Gastrocnemius medialis (tissue), 4 donors: ENCODE data around the gene SRPK2. TPM values are rescaled to one million over a fixed set of nuclear protein-coding genes. Genes with fewer than 3 reads are reported as not detected.

Source experiments
- ATAC-seq, 2 donors: fragments of 150-250 bp; one replicate each; pipeline ENCODE4 v1.9.1; 2016
- DNase-seq, 2 donors: peaks; one replicate each; pipeline ENCODE4 v3.0.0-alpha.2; 2019
- H3K27ac ChIP-seq, 4 donors: fragments of 200-600 bp; sonication (generic); 1 replicate in 1 of 4; 2 replicates in 3 of 4; pipeline ENCODE4 v1.5.1; 2016 to 2018; ENCODE audit warnings: mild to moderate bottlenecking in 2 of 4, moderate library complexity in 1 of 4
- H3K27me3 ChIP-seq, 3 donors: fragments of 200-600 bp; sonication (generic) in 2 of 3; 1 replicate in 1 of 3; 2 replicates in 2 of 3; pipeline versions ENCODE4 v1.5.1 to v1.6.0; 2016 to 2019; ENCODE audit warnings: mild to moderate bottlenecking in 1 of 3, moderate library complexity in 1 of 3
- H3K36me3 ChIP-seq, 2 donors: fragments of 200-600 bp; sonication (generic) in 1 of 2; one replicate each; pipeline ENCODE4 v1.5.1; 2017 to 2018
- H3K4me1 ChIP-seq, 2 donors: fragments of 200-600 bp; sonication (generic) in 1 of 2; one replicate each; pipeline ENCODE4 v1.5.1; 2016 to 2017; ENCODE audit warnings: mild to moderate bottlenecking in 2 of 2
- H3K4me3 ChIP-seq, 4 donors: fragments of 200-600 bp; sonication (generic) in 3 of 4; 1 replicate in 1 of 4; 2 replicates in 3 of 4; pipeline ENCODE4 v1.5.1; 2016 to 2019; ENCODE audit warnings: mild to moderate bottlenecking in 2 of 4
- H3K9me3 ChIP-seq, 3 donors: fragments of 200-600 bp; sonication (generic) in 2 of 3; 1 replicate in 1 of 3; 2 replicates in 2 of 3; pipeline ENCODE4 v1.5.1; 2016 to 2019
- CTCF ChIP-seq, 5 experiments: fragments of 450-650 bp in 3 of 5; fragments of 200-600 bp in 2 of 5; sonication (generic) in 2 of 5; IDR thresholded peaks in 4 of 5; conservative IDR thresholded peaks in 1 of 5; 1 replicate in 4 of 5; 2 replicates in 1 of 5; pipeline ENCODE4 v1.5.1; 2016 to 2019; ENCODE audit warnings: antibody characterized with exemption in 5 of 5, mild to moderate bottlenecking in 3 of 5, moderate library complexity in 3 of 5
- POLR2A ChIP-seq, 2 donors: fragments of 450-650 bp; IDR thresholded peaks; one replicate each; pipeline ENCODE4 v1.6.1; 2017; ENCODE audit warnings: antibody characterized with exemption in 2 of 2, mild to moderate bottlenecking in 2 of 2, moderate library complexity in 2 of 2
- in situ Hi-C, 4 donors: fragments of 200-750 bp; cut with MboI; loops; one replicate each; pipeline versions ENCODE4 v1.15.0 to v1.8.0; 2017; ENCODE audit warnings: low sequenced_read_pairs in 4 of 4
- intact Hi-C: fragments of 100-400 bp; cut with DNase I; formaldehyde crosslinking; loops from one replicate; pipeline ENCODE4 v1.15.1; 2023; ENCODE audit warnings: low total_unique reads
- total RNA-seq, 4 donors: library from RNA; depleted of rRNA; stranded (reverse); fragments of >200 nt; gene quantifications; one replicate each; pipeline versions ENCODE4 v1.1.0 to v1.2.3, GENCODE V29; 2016

SRPK2 gene
- total RNA-seq, 4 donors from 2014 or later, result 18.1 to 49.0 (median 21.3) TPM

GRCh38 chr7:105133986-105134655 lies 254.6 kb downstream of the SRPK2 start:
- Histone ChIP-seq H3K27me3 (no peaks in the 10 kb centered on the region), H3K4me1 (peaks cover 0 to 5% of the 10 kb centered on the region in 2 donors), H3K36me3 (peaks cover 0 to 21% of the 10 kb centered on the region in 2 donors), H3K9me3 (no peaks in the 10 kb centered on the region), H3K27ac (no peak overlapping the region), H3K4me3 (no peak overlapping the region)
- in situ Hi-C loops (no loop called here), intact Hi-C loops (loop anchor here (5.0 kb wide), 1 partner anchor 203 kb away; no protein-coding TSS in a partner anchor)
- ATAC-seq (no peak), DNase-seq (no peak)
- no peak for TF ChIP-seq CTCF (IDR thresholded peaks at IDR 0.05 in 4 of 5, conservative IDR thresholded peaks at IDR 0.05 in 1 of 5)
- no peak for TF ChIP-seq POLR2A (IDR thresholded peaks at IDR 0.05)

DNA sequence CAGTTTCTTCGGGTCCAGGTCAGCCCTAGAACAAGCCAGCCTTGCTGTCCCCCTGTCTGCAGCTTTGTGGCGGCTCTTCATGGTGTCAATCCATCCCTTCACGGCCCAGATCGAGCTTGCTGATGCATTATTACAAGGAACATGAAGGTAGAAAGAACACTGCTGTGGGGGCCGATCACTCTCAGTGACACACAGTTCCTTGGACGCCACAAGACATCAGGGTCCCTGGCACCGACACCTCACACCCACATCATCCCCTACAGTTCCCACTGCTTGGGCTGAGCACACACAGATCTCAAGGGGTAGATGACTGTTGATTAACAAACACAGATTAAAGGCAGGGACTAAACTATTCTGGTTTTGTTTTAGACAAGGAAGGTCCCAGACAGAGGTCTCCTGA lies 255.4 kb downstream of the SRPK2 start:
- in situ Hi-C loops (no loop called here), intact Hi-C loops (loop anchor here (5.0 kb wide), 1 partner anchor 204 kb away; no protein-coding TSS in a partner anchor)
- Histone ChIP-seq H3K4me3 (no peak overlapping the region), H3K27ac (no peak overlapping the region), H3K36me3 (peaks cover 0 to 21% of the 10 kb centered on the region in 2 donors), H3K9me3 (no peaks in the 10 kb centered on the region), H3K27me3 (no peaks in the 10 kb centered on the region), H3K4me1 (peaks cover 0 to 5% of the 10 kb centered on the region in 2 donors)
- DNase-seq (no peak), ATAC-seq (no peak)
- TF ChIP-seq CTCF (IDR thresholded peaks at IDR 0.05 in 4 of 5, conservative IDR thresholded peaks at IDR 0.05 in 1 of 5), result no peak
- TF ChIP-seq POLR2A (IDR thresholded peaks at IDR 0.05), result no peak

GRCh38 chr7:105132835-105133234 lies 255.9 kb downstream of the SRPK2 start:
- in situ Hi-C loops, result no loop called here
- DNase-seq (no peak), ATAC-seq (no peak)
- Histone ChIP-seq H3K4me1 (peaks cover 0 to 5% of the 10 kb centered on the region in 2 donors), H3K36me3 (peaks cover 0 to 21% of the 10 kb centered on the region in 2 donors), H3K9me3 (no peaks in the 10 kb centered on the region), H3K27me3 (no peaks in the 10 kb centered on the region), H3K4me3 (no peak overlapping the region), H3K27ac (no peak overlapping the region)
- intact Hi-C loops, result loop anchor here (5.0 kb wide), 1 partner anchor 204 kb away; no protein-coding TSS in a partner anchor
- no peak for TF ChIP-seq CTCF (IDR thresholded peaks at IDR 0.05 in 4 of 5, conservative IDR thresholded peaks at IDR 0.05 in 1 of 5)
- no peak for TF ChIP-seq POLR2A (IDR thresholded peaks at IDR 0.05)

DNA sequence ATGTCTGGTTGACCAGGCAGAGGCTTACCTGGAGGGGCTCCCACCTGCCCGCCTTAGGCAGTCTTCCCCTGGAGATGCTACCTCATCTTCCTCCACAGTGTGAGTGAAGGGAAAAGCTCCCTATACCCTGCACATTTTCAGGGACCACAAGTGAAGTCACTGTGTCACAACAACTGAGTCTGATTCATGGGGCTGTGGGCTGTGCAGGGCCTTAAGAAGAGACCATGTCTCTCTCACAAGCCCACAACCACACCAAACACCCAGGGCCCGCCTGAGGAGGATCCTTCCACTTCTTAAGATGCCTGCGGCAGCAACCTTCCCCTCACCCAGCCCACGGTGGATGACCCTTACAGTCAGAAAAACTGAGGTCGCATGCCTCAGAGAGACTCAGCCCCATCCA lies 256.4 kb downstream of the SRPK2 start:
- intact Hi-C loops (loop anchor here (5.0 kb wide), 1 partner anchor 205 kb away; no protein-coding TSS in a partner anchor), in situ Hi-C loops (no loop called here)
- peaks cover 4 to 8% of the 10 kb centered on the region in 2 donors for H3K4me1 ChIP-seq
- no peak overlapping the region for H3K4me3 ChIP-seq
- no peak for DNase-seq
- H3K27ac ChIP-seq, result no peak overlapping the region
- no peaks in the 10 kb centered on the region for H3K9me3 ChIP-seq
- no peak for ATAC-seq
- H3K36me3 ChIP-seq, result peaks cover 0 to 21% of the 10 kb centered on the region in 2 donors
- no peaks in the 10 kb centered on the region for H3K27me3 ChIP-seq
- TF ChIP-seq POLR2A (IDR thresholded peaks at IDR 0.05) (no peak), CTCF (IDR thresholded peaks at IDR 0.05 in 4 of 5, conservative IDR thresholded peaks at IDR 0.05 in 1 of 5) (no peak)
